Left lung (tissue), 10 donors: ENCODE measurements around the gene PPP1R13B. TPM values are rescaled to one million over a fixed set of nuclear protein-coding genes. Genes with fewer than 3 reads are reported as not detected.

Experiments used
- ATAC-seq: fragments of 200-7000 bp; cut with Tn5 transposase; one replicate; pipeline ENCODE4 v1.9.1; 2020; ENCODE audit warnings: moderate library complexity
- DNase-seq, 4 donors: peaks; one replicate each; pipeline ENCODE4 v3.0.0-alpha.2; 2013 to 2020
- H3K27ac ChIP-seq, 2 donors: fragments of 200-600 bp; sonication (generic) in 1 of 2; one replicate each; pipeline versions ENCODE4 v1.5.0 to v1.8.0; 2020 to 2021
- H3K27me3 ChIP-seq, 2 donors: fragments of 200-600 bp; sonication (generic) in 1 of 2; one replicate each; pipeline versions ENCODE4 v1.5.0 to v1.8.0; 2020 to 2021
- H3K36me3 ChIP-seq, 2 donors: fragments of 200-600 bp; sonication (generic) in 1 of 2; one replicate each; pipeline versions ENCODE4 v1.5.0 to v1.8.0; 2020 to 2021
- H3K4me1 ChIP-seq, 2 donors: fragments of 200-600 bp; one replicate each; pipeline ENCODE4 v1.8.0; 2021
- H3K4me3 ChIP-seq, 2 donors: fragments of 200-600 bp; sonication (generic) in 1 of 2; one replicate each; pipeline versions ENCODE4 v1.5.0 to v1.8.0; 2020 to 2021; ENCODE audit warnings: mild to moderate bottlenecking in 1 of 2
- H3K9me3 ChIP-seq, 2 donors: fragments of 200-600 bp; sonication (generic) in 1 of 2; one replicate each; pipeline versions ENCODE4 v1.5.0 to v1.8.0; 2020 to 2021
- intact Hi-C, 2 donors: fragments of 100-400 bp; cut with DNase I; formaldehyde crosslinking; loops; one replicate each; pipeline versions ENCODE4 v1.11.2 to v1.14.2; 2022
- polyA plus RNA-seq, 6 donors: library from polyadenylated mRNA; unstranded; fragments of 120-200 nt; gene quantifications; one replicate each; pipeline ENCODE4 v1.2.1, GENCODE V29; 2013; ENCODE audit not compliant: insufficient read length in 6 of 6
- total RNA-seq, 2 donors: library from RNA; stranded (reverse); fragmentation: NEBNext Ultra II Directional; extraction: Animal tissue kit (Norgen Biotek cat#: 25700); gene quantifications; one replicate each; pipeline ENCODE4 v1.2.1, GENCODE V29; 2021
- TF ChIP-seq, protein P1 (sequence below), 2 donors: fragments of 200-600 bp; sonication (generic) in 1 of 2; IDR thresholded peaks; one replicate each; pipeline versions ENCODE4 v1.5.0 to v1.8.0; 2021; ENCODE audit warnings: antibody characterized with exemption in 2 of 2
- donor health status: DM: no; HTN: yes; CAD: no.
- donor health status: DM: no; HTN: no; CAD: no.

Gene PPP1R13B
- total and polyA plus RNA-seq, 8 donors, result 48.0 to 86.9 (median 61.7) TPM

DNA sequence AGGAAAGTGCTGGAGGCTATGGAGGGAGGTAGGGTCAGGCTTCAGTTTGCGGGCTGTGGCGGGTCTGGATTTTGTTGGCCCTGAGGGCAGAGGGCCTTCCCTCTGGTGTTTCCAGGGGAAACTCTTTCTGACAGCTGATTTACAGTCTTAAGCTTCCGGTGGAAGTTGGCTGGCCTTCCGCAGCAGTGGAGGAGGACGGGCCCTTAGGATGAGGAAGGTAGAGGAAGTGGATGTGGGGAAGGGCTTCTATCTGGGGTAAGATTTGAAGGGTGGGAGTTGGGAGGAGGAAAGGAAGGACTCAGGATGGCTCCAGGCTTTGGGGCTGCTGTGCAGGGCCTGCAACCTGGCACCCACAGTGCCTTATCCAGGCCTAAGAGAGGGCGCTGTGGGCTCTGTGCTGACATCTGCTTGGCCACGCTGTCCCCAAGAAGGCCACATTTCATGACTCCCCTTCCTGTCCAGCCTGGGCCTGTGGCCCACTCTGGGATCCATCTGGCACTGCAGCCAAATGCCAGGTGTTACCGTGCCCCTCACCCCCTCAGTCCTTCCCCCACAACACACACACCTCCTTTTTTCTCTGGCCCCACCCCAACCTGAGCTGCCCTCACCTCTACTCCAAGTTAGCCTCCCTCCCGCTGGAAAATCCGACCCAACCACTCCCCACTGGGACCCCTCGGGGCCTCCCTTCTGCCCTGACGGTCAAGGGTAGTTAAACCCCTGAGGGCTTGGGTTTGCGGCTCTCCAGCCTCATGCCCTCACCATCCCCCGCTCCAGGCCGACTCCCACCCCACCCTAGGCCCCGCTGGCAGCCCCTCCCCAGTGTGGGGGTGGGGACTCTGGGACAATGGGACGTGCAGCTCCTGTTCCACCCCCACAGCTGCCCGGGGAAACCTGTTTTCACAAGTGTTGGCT is 7.7 kb upstream of the PPP1R13B start:
- no peaks in the 10 kb centered on the region for H3K27me3 ChIP-seq
- ATAC-seq (peak; percentile 89), DNase-seq (peak in 3 of 4 donors; percentile 65 to 90 (median 78))
- peak overlapping the region in 1 of 2 donors; percentile 66 for H3K27ac ChIP-seq
- TF ChIP-seq, protein P1, sequence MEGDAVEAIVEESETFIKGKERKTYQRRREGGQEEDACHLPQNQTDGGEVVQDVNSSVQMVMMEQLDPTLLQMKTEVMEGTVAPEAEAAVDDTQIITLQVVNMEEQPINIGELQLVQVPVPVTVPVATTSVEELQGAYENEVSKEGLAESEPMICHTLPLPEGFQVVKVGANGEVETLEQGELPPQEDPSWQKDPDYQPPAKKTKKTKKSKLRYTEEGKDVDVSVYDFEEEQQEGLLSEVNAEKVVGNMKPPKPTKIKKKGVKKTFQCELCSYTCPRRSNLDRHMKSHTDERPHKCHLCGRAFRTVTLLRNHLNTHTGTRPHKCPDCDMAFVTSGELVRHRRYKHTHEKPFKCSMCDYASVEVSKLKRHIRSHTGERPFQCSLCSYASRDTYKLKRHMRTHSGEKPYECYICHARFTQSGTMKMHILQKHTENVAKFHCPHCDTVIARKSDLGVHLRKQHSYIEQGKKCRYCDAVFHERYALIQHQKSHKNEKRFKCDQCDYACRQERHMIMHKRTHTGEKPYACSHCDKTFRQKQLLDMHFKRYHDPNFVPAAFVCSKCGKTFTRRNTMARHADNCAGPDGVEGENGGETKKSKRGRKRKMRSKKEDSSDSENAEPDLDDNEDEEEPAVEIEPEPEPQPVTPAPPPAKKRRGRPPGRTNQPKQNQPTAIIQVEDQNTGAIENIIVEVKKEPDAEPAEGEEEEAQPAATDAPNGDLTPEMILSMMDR (IDR thresholded peaks at IDR 0.05), result no peak
- no peaks in the 10 kb centered on the region for H3K36me3 ChIP-seq
- no peak overlapping the region for H3K4me3 ChIP-seq
- peaks cover 8 to 24% of the 10 kb centered on the region in 2 donors for H3K4me1 ChIP-seq
- no peaks in the 10 kb centered on the region for H3K9me3 ChIP-seq
- intact Hi-C loops, result no loop called here

DNA sequence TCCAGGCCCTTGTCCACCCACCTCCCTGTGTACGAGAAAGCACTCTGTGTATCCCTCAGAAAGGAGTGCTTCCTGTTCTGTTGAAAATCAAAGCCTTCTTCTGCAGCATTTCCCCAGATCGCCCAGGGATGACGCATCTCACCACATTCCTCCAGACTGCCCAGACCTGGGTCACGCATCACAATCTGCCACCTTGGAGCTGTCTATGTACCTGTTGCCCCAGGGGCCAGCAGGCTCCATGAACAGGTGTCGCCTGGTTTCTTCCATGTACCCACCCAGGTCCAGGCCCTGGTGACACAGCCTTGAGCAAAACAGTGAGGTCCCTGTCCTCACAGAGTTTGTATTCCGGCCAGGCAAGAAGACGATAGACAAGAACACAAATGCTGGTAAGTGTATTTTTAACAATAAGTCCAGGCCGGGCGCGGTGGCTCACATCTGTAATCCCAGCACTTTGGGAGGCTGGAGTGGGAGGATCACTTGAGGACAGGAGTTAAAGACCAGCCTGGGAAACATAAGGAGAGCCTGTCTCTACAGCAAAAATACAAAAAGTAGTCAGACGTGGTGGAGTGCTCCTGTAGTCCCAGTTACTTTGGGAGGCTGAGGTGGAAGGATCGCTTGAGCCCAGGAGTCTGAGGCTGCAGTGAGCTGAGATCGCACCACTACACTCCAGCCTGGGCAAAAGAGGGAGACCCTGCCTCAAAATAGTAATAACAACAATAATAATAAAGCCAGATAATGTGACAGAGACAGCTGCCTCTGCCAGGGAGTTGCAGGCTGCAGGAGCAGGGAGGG is 6.8 kb upstream of the PPP1R13B start:
- intact Hi-C loops, result no loop called here

DNA sequence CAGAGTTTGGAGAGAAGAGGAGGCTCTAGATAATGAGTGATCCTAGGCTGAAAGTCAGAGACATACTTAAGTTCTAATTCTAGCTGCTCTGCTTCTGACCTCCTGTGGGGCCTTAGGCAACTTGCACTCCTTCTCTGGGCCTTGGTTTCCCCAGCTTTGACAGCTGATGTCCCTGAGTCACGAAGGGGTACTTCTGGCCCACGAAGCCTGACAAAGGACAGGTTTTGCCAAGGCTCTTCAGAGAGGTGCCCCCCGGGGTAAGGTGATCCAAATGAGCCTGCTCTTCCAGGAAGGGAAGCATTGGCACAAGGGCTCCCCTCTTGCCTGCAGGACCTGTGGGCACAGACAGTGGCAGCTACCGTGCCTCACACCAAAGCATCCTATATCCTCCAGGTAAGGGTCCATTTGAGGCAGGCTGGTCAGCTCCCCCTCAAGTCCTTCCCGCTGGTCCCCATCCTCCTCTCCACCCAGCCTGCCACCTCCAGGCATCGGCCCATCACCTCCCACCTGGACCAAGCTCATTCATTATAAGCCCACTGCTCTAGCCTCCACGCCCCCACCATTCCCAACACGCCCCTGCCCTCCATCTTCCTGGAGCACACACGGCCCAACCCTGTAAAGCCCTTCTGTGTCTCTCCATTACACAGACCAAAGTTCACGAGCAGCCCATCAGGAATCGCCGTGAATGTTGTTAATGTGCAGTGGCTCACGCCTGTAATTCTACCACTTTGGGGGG is 1.9 kb upstream of the PPP1R13B start:
- DNase-seq (peak in 1 of 4 donors; percentile 23), ATAC-seq (no peak)
- Histone ChIP-seq H3K9me3 (no peaks in the 10 kb centered on the region), H3K27ac (no peak overlapping the region), H3K4me1 (peaks cover 0 to 22% of the 10 kb centered on the region in 2 donors), H3K27me3 (peaks cover 2 to 41% of the 10 kb centered on the region in 2 donors), H3K4me3 (no peak overlapping the region), H3K36me3 (no peaks in the 10 kb centered on the region)
- intact Hi-C loops, result no loop called here
- TF ChIP-seq, protein P1 (IDR thresholded peaks at IDR 0.05), result no peak

More for the DNA sequence above, 6.8 kb upstream of the PPP1R13B start:
- Histone ChIP-seq H3K4me3 (no peak overlapping the region), H3K9me3 (no peaks in the 10 kb centered on the region), H3K27me3 (no peaks in the 10 kb centered on the region), H3K27ac (peak overlapping the region in 1 of 2 donors; percentile 66), H3K4me1 (peaks cover 8 to 17% of the 10 kb centered on the region in 2 donors), H3K36me3 (no peaks in the 10 kb centered on the region)
- TF ChIP-seq, protein P1 (IDR thresholded peaks at IDR 0.05), result no peak
- DNase-seq (peak in 1 of 4 donors; percentile 41), ATAC-seq (no peak)

DNA sequence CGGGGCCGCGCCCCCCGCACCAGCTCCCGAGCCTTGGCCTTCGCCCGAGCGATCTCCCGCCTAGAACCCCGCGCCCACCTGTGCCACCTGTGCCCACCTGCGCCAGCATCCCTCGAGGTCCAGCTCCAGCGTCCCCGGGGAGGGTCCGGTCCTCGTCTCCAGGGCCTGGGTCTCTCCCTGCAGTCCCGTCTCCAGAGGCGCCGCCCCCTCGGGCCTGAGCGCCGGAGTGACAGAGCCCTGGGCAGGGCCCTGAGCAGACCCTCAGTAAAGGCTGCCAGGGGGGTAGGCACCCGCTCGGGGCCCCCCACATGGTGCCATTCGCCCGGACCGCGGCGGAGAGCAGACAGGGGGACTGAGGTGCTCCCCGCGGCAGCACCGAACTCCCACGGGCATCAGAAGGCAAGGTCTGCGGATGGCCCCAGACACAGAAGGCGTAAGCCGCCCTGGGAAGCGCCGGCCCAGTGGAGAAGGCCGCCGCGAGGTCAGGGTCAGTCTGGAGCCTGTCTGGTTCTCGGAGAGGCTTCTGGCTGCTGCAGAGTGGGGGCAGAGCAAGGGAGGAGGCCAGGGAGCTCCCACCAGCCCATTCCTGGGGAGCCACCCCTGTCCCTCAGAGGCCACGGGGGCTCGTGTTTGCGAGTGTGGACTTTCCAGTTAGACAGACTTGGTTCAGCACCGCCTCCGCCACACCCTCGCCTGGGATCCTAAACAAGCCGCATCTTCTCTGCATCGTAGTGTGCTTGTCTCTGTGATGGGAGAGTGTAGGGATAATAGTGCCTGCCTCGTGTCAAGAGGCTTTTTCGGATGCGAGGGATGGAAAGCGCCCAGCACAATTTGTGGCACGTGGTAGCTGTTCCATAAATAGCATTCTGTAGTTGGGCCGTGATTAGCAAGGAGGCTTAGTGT is 1.1 kb upstream of the PPP1R13B start:
- no peaks in the 10 kb centered on the region for H3K36me3 ChIP-seq
- ATAC-seq, result peak; percentile 21
- TF ChIP-seq, protein P1 (IDR thresholded peaks at IDR 0.05), result no peak
- peak in 1 of 4 donors; percentile 83 for DNase-seq
- H3K27ac ChIP-seq, result peak overlapping the region; percentile 48 to 69
- H3K4me3 ChIP-seq, result peak overlapping the region; percentile 57 to 63
- no peaks in the 10 kb centered on the region for H3K9me3 ChIP-seq
- intact Hi-C loops, result no loop called here
- peaks cover 0 to 20% of the 10 kb centered on the region in 2 donors for H3K4me1 ChIP-seq
- peaks cover 2 to 50% of the 10 kb centered on the region in 2 donors for H3K27me3 ChIP-seq
